Measurements from ENCODE around the gene CAMK2A.

DNA sequence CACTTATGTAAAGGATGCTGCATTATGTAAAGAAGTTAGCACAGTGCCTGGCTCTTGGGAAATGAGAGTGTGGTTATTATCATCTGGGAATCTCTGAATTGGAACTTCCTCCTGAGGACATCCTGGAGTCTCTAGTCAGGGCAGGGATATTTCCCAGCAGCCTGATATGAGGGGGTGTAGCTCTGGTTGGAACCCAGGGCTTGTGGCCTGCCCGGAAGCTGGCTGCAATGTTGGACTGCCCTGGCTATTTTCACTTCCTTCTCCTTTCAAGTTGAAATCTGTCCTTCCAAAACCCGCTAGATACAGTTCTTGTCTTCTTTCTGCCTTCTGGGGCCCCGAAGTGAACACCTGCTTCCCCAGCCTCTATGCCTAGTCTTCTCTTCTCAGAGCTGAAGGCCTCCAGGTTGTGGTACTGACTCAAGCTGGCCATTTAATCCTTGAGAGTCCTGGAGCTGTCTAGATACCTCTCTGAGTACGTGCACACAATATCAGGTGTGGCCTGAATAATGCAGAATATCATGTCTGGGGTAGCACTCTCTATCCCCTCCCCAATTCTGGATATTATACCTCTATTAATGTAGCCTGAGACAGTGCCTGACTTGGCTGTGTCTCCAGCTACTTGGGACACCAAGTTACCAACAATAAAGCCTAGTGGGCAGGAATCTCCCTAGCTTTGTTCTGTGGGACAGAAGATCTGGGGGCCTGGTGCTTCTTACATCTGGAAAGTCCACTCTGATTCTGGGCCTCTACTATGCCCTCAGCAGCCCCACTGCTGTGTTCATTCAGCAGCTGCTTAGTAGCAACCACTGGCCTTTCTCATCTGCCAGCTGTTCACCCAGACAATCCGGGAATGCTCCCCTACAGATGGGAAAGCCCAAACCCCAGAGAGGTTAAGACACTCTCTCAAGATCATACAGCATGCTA lies 54.7 kb downstream of the CAMK2A start:
- TF ChIP-seq, protein P1, sequence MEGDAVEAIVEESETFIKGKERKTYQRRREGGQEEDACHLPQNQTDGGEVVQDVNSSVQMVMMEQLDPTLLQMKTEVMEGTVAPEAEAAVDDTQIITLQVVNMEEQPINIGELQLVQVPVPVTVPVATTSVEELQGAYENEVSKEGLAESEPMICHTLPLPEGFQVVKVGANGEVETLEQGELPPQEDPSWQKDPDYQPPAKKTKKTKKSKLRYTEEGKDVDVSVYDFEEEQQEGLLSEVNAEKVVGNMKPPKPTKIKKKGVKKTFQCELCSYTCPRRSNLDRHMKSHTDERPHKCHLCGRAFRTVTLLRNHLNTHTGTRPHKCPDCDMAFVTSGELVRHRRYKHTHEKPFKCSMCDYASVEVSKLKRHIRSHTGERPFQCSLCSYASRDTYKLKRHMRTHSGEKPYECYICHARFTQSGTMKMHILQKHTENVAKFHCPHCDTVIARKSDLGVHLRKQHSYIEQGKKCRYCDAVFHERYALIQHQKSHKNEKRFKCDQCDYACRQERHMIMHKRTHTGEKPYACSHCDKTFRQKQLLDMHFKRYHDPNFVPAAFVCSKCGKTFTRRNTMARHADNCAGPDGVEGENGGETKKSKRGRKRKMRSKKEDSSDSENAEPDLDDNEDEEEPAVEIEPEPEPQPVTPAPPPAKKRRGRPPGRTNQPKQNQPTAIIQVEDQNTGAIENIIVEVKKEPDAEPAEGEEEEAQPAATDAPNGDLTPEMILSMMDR (IDR thresholded peaks at IDR 0.05): no peak
- TF ChIP-seq POLR2A (IDR thresholded peaks at IDR 0.05): no peak

Data from gastroesophageal sphincter (tissue), 3 donors.